Stimulated activated CD8-positive, alpha-beta memory T cell treated with anti-CD3 and anti-CD28 coated beads, Interleukin-4, amount 100 ng/mL, for 48 hours (primary cell): Measurements from ENCODE around the gene PANK3.
"Not testable (repeated sequence)": the region's sequence is repeated elsewhere in the genome, so short reads cannot be mapped to it uniquely, and the experiment has no call there.

ENCODE experiments used
- DNase-seq: peaks from one replicate; pipeline ENCODE4 v3.0.0-alpha.2; 2020

Gene PANK3

GRCh38 chr5:168549554-168549953 is 29.6 kb downstream of the PANK3 start:
- DNase-seq, result no peak

- DNase-seq, result no peak
Measured at GRCh38 chr5:168537176-168537575, 42.0 kb downstream of the PANK3 start.

GRCh38 chr5:168534351-168534750 is 44.8 kb downstream of the PANK3 start:
- not testable (repeated sequence) for DNase-seq

- no peak for DNase-seq
Measured at GRCh38 chr5:168531987-168532864, 46.9 kb downstream of the PANK3 start.

- no peak for DNase-seq
Measured at GRCh38 chr5:168531191-168531590, 48.0 kb downstream of the PANK3 start.

GRCh38 chr5:168530621-168531150 is 48.5 kb downstream of the PANK3 start:
- DNase-seq, result no peak

- no peak for DNase-seq
Measured at GRCh38 chr5:168529374-168530234, 49.6 kb downstream of the PANK3 start.

GRCh38 chr5:168528521-168529373 is 50.4 kb downstream of the PANK3 start, which contains the start of gene FBLL1:
FBLL1 (plus strand) TSS chr5:168529305; CDS start chr5:168529505, 200 bp downstream.
- peak; percentile 61 for DNase-seq

- no peak for DNase-seq
Measured at GRCh38 chr5:168527756-168528295, 51.3 kb downstream of the PANK3 start.

- no peak for DNase-seq
Measured at GRCh38 chr5:168525856-168526255, 53.3 kb downstream of the PANK3 start.

GRCh38 chr5:168513861-168514428 is 65.2 kb downstream of the PANK3 start:
- no peak for DNase-seq

GRCh38 chr5:168502563-168503237 is 76.5 kb downstream of the PANK3 start:
- DNase-seq, result no peak
